Endothelial cell of umbilical vein (primary cell): ENCODE data around the gene TESPA1. TPM values are rescaled to one million over a fixed set of nuclear protein-coding genes. Genes with fewer than 3 reads are reported as not detected.

Source experiments
- BruUV-seq: library from RNA; stranded (reverse); fragments of 400-500 nt; replicated peaks from 2 replicates; lab custom pipeline; 2021; lab: Mats Ljungman, UMichigan
- CTCF ChIA-PET: fragments of 300-600, 350-600 bp; sonication (Branson Sonifier 250); formaldehyde crosslinking; loops from one replicate; lab custom pipeline; 2021; ENCODE audit warnings: antibody characterized with exemption, inconsistent platforms; lab: Charles Lee
- POLR2A ChIA-PET: fragments of 300-600, 350-600 bp; sonication (Branson Sonifier 250); formaldehyde crosslinking; loops from one replicate; lab custom pipeline; 2021; ENCODE audit warnings: antibody characterized with exemption, inconsistent platforms; lab: Charles Lee
- DNase-seq: peaks from one replicate; pipeline ENCODE4 v3.0.0-alpha.2; 2011; ENCODE audit warnings: low read depth, low spot score
- FAIRE-seq: peaks from 2 replicates; lab custom pipeline; 2011; peaks lifted over from hg19 to GRCh38; lab: Jason Lieb, UNC
- H2AFZ ChIP-seq: 2 replicates; pipeline ENCODE4 v1.6.0; 2012; ENCODE audit warnings: low read depth, low read length, control low read depth, inconsistent platforms
- H3K27ac ChIP-seq: 2 replicates; pipeline ENCODE4 v1.5.1; 2011; ENCODE audit warnings: low read depth, mild to moderate bottlenecking, control low read depth, low read length, moderate library complexity; ENCODE audit not compliant: insufficient read depth
- H3K27me3 ChIP-seq, 2 experiments: 2 replicates each; pipeline versions ENCODE4 v1.6.0 to v1.6.1; 2011; ENCODE audit warnings: low read length in 2 of 2, mixed read lengths in 1 of 2; ENCODE audit not compliant: control insufficient read depth in 2 of 2, insufficient read depth in 2 of 2
- H3K36me3 ChIP-seq, 2 experiments: 2 replicates in 1 of 2; 3 replicates in 1 of 2; pipeline ENCODE4 v1.5.1; 2011; ENCODE audit warnings: low read length in 2 of 2, mild to moderate bottlenecking in 1 of 2, moderate library complexity in 1 of 2; ENCODE audit not compliant: control insufficient read depth in 2 of 2, insufficient read depth in 2 of 2; ENCODE audit errors: extremely low read depth in 1 of 2
- H3K4me1 ChIP-seq: 3 replicates; pipeline ENCODE4 v1.5.1; 2011; ENCODE audit warnings: mild to moderate bottlenecking, low read length; ENCODE audit not compliant: control insufficient read depth, insufficient read depth; ENCODE audit errors: extremely low read depth
- H3K4me2 ChIP-seq: 2 replicates; pipeline ENCODE4 v1.6.1; 2011; ENCODE audit warnings: low read length, control low read depth, mixed read lengths; ENCODE audit not compliant: insufficient read depth
- H3K4me3 ChIP-seq, 3 experiments: fragments of 200-600 bp in 1 of 3; sonication (generic), shearing (Covaris generic) in 1 of 3; replicated peaks in 1 of 3; 2 replicates each; pipeline ENCODE4 v1.5.1; 2011 to 2016; ENCODE audit warnings: control low read depth in 3 of 3, low read length in 3 of 3, mild to moderate bottlenecking in 2 of 3, inconsistent platforms in 1 of 3, low read depth in 1 of 3, moderate library complexity in 1 of 3; ENCODE audit not compliant: insufficient read depth in 1 of 3
- H3K79me2 ChIP-seq: 2 replicates; pipeline ENCODE4 v1.6.0; 2012; ENCODE audit warnings: low read length, inconsistent platforms; ENCODE audit not compliant: control insufficient read depth, insufficient read depth
- H3K9ac ChIP-seq: replicated peaks from 2 replicates; pipeline ENCODE3; 2011; ENCODE audit warnings: low read length, control low read depth; ENCODE audit not compliant: insufficient read depth; ENCODE audit errors: extremely low read depth
- H3K9me1 ChIP-seq: replicated peaks from 3 replicates; pipeline ENCODE4 v1.6.0; 2011; ENCODE audit warnings: mild to moderate bottlenecking, low read length; ENCODE audit not compliant: control insufficient read depth, insufficient read depth; ENCODE audit errors: extremely low read depth
- H3K9me3 ChIP-seq: replicated peaks from 2 replicates; pipeline ENCODE4 v1.5.1; 2012; ENCODE audit warnings: low read length, inconsistent platforms; ENCODE audit not compliant: control insufficient read depth, insufficient read depth
- H4K20me1 ChIP-seq: replicated peaks from 2 replicates; pipeline ENCODE3; 2011; ENCODE audit warnings: mild to moderate bottlenecking, low read length; ENCODE audit not compliant: control insufficient read depth, insufficient read depth; ENCODE audit errors: extremely low read depth
- EZH2 ChIP-seq: IDR thresholded peaks from 2 replicates; pipeline ENCODE4 v1.6.1; 2012; ENCODE audit warnings: borderline replicate concordance, low read depth, mild to moderate bottlenecking, moderate library complexity, low read length, inconsistent platforms; ENCODE audit not compliant: severe bottlenecking
- FOS ChIP-seq: IDR thresholded peaks from 2 replicates; pipeline ENCODE4 v1.6.1; 2011; ENCODE audit warnings: mild to moderate bottlenecking, low read length, moderate library complexity, borderline replicate concordance; ENCODE audit not compliant: insufficient read depth
- GATA2 ChIP-seq: IDR thresholded peaks from 2 replicates; pipeline ENCODE4 v1.7.0; 2011; ENCODE audit warnings: low read depth, mild to moderate bottlenecking, moderate library complexity, mixed read lengths, low read length; ENCODE audit not compliant: insufficient read length, insufficient read depth
- JUN ChIP-seq: IDR thresholded peaks from 2 replicates; pipeline ENCODE4 v1.6.1; 2011; ENCODE audit warnings: borderline replicate concordance, low read depth; ENCODE audit not compliant: insufficient read length, insufficient read depth
- MYC ChIP-seq: IDR thresholded peaks from one replicate; pipeline ENCODE4 v1.6.1; 2011; ENCODE audit warnings: mild to moderate bottlenecking, low read depth, low read length
- POLR2A ChIP-seq: IDR thresholded peaks from 2 replicates; pipeline ENCODE4 v1.6.1; 2012; ENCODE audit warnings: low read depth, mild to moderate bottlenecking, control low read depth, low read length
- POLR2AphosphoS5 ChIP-seq: IDR thresholded peaks from 2 replicates; pipeline ENCODE4 v1.6.1; 2012; ENCODE audit warnings: low read depth, mild to moderate bottlenecking, control low read depth, low read length, moderate library complexity; ENCODE audit not compliant: insufficient read depth
- dilution Hi-C: fragments of 300-500 bp; cut with MboI; formaldehyde crosslinking; loops from one replicate; pipeline ENCODE4 v1.15.0; 2019; ENCODE audit warnings: low sequenced_read_pairs; ENCODE audit not compliant: extremely low pct_ligation_motif_present
- intact Hi-C: fragments of 100-400 bp; cut with micrococcal nuclease; formaldehyde crosslinking; loops from one replicate; pipeline ENCODE4 v1.10.0; 2022
- polyA plus RNA-seq, 4 experiments: library from polyadenylated mRNA; depleted of rRNA in 3 of 4; stranded (reverse) in 3 of 4; unstranded in 1 of 4; fragments of >200 nt; gene quantifications; 2 replicates each; pipeline versions ENCODE4 v1.2.1 to v1.2.3, GENCODE V29; 2011 to 2012; ENCODE audit warnings: missing spikeins in 1 of 4
- total RNA-seq: library from RNA; stranded (reverse); gene quantifications from 2 replicates; pipeline ENCODE4 v1.2.3, GENCODE V29; 2021
- TF ChIP-seq, protein P1 (sequence below): IDR thresholded peaks from 2 replicates; pipeline ENCODE4 v1.6.1; 2011; ENCODE audit not compliant: insufficient read depth, insufficient read length
- TF ChIP-seq, protein P2 (sequence below), 2 donors: IDR thresholded peaks; 1 replicate in 1 of 2; 2 replicates in 1 of 2; pipeline ENCODE4 v1.5.1; 2011; ENCODE audit warnings: low read length in 2 of 2, mild to moderate bottlenecking in 2 of 2, moderate library complexity in 2 of 2, control low read depth in 1 of 2, inconsistent platforms in 1 of 2, low read depth in 1 of 2; ENCODE audit not compliant: insufficient read depth in 1 of 2; ENCODE audit errors: extremely low read depth in 1 of 2

Gene TESPA1
- total and polyA plus RNA-seq, 2 donors (not counting 3 experiments of a cell fraction or from before 2014, with no cell fraction given): not detected

DNA sequence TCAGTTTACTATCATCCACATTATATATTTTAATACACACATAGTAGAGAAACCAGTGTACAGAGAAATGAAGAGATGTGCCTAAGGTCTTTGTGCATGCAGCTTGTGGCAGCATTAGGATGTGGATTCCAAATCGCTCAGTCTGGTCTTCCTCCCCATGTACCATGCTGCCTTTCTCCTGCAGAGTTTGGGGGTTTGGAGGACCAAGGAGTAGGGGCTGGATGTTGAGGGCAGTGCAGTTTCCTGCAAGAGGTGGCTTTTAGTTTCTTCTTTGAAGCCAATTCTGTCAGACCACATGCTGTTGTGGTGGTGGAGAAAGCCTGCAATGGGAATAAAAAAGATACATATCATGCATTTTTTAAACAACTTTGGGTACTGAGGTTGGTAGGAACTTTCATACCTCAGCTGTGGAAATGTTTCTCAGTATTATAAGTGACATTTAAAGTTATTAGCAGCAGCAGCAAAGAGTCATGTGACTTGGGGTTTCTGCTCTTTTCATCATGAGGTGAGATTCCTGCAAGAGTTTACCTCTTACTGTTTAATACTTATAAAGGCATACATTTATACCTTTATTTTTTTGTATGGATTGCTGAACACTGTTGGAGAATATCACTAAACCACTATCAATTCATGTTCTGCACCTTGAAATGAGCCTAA is 34.4 kb downstream of the TESPA1 start:
- dilution Hi-C loops (no loop called here), intact Hi-C loops (no loop called here)
- no TSS peak for BruUV-seq
- Histone ChIP-seq H2AFZ (no peak overlapping the region), H3K27me3 (peaks cover 3 to 11% of the 10 kb centered on the region in 2 experiments), H3K36me3 (no peaks in the 10 kb centered on the region), H3K9ac (no peak overlapping the region), H3K27ac (no peak overlapping the region), H3K4me3 (no peak overlapping the region), H3K79me2 (no peaks in the 10 kb centered on the region), H3K9me3 (no peaks in the 10 kb centered on the region), H3K4me1 (no peaks in the 10 kb centered on the region), H3K9me1 (no peaks in the 10 kb centered on the region), H4K20me1 (no peaks in the 10 kb centered on the region), H3K4me2 (no peak overlapping the region)
- DNase-seq (no peak), FAIRE-seq (no peak)
- POLR2A ChIA-PET: no interaction called here
- TF ChIP-seq, protein P1, sequence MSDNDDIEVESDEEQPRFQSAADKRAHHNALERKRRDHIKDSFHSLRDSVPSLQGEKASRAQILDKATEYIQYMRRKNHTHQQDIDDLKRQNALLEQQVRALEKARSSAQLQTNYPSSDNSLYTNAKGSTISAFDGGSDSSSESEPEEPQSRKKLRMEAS: no peak
- TF ChIP-seq JUN (no peak), POLR2A (no peak), MYC (no peak), EZH2 (no peak), FOS (no peak), GATA2 (no peak), POLR2AphosphoS5 (no peak)
- TF ChIP-seq, protein P2, sequence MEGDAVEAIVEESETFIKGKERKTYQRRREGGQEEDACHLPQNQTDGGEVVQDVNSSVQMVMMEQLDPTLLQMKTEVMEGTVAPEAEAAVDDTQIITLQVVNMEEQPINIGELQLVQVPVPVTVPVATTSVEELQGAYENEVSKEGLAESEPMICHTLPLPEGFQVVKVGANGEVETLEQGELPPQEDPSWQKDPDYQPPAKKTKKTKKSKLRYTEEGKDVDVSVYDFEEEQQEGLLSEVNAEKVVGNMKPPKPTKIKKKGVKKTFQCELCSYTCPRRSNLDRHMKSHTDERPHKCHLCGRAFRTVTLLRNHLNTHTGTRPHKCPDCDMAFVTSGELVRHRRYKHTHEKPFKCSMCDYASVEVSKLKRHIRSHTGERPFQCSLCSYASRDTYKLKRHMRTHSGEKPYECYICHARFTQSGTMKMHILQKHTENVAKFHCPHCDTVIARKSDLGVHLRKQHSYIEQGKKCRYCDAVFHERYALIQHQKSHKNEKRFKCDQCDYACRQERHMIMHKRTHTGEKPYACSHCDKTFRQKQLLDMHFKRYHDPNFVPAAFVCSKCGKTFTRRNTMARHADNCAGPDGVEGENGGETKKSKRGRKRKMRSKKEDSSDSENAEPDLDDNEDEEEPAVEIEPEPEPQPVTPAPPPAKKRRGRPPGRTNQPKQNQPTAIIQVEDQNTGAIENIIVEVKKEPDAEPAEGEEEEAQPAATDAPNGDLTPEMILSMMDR (IDR thresholded peaks at IDR 0.05; ENCODE audit: extremely low read depth in 1 of 2, insufficient read depth in 1 of 2, low read depth in 1 of 2, low read length in 2 of 2): no peak
- CTCF ChIA-PET: no interaction called here
